NCI-H82 (cell line): Measurements from ENCODE around the gene NAT9.

ENCODE experiments used
- DNase-seq: peaks from one replicate; lab custom pipeline; 2025; lab: John Stamatoyannopoulos, UW

Gene NAT9

GRCh38 chr17:74728702-74729075, 47.5 kb downstream of the NAT9 start:
- no peak for DNase-seq

GRCh38 chr17:74728033-74728701, 48.0 kb downstream of the NAT9 start:
- DNase-seq, result no peak

- no peak for DNase-seq
These were observed 51.0 kb downstream of the NAT9 start for GRCh38 chr17:74725111-74725510.

GRCh38 chr17:74723891-74724290, 52.3 kb downstream of the NAT9 start:
- DNase-seq, result no peak

- peak; percentile 61 for DNase-seq
These were observed 53.4 kb downstream of the NAT9 start for GRCh38 chr17:74722782-74723181.
